Fibroblast of skin of back (primary cell): Measurements from ENCODE around the gene ZNF668. TPM values are rescaled to one million over a fixed set of nuclear protein-coding genes. Genes with fewer than 3 reads are reported as not detected.

Experiments used
- DNase-seq: peaks from one replicate; pipeline ENCODE4 v3.0.0-alpha.2; 2013
- polyA plus RNA-seq, 2 experiments: library from polyadenylated mRNA; unstranded; fragments of 120-200 nt; gene quantifications; one replicate each; pipeline ENCODE4 v1.2.1, GENCODE V29; 2013; ENCODE audit not compliant: insufficient read length in 2 of 2

Gene ZNF668
- 13.7 TPM for polyA plus RNA-seq (2013, experiment 1 of 2; ENCODE audit: insufficient read length)
- polyA plus RNA-seq (2013, experiment 2 of 2; ENCODE audit: insufficient read length) = 13.2 TPM

GRCh38 chr16:31073970-31074813 lies at the start of gene ZNF668, which contains the start of gene ZNF646:
ZNF668 (minus strand) TSS chr16:31074240; CDS start chr16:31064459, 9,781 bp downstream.
ZNF646 (plus strand) TSS chr16:31074422; CDS start chr16:31076325, 1,903 bp downstream.
- DNase-seq = peak; percentile 100

- no peak for DNase-seq
These were observed 46.1 kb upstream of the ZNF668 start for GRCh38 chr16:31120129-31120528.

- DNase-seq = peak; percentile 48
These were observed 44.4 kb upstream of the ZNF668 start for GRCh38 chr16:31118223-31119155.

GRCh38 chr16:31117384-31118222 lies 43.6 kb upstream of the ZNF668 start, which contains the start of gene KAT8:
KAT8 (plus strand) TSS chr16:31117664; CDS start chr16:31117682, 18 bp downstream.
- peak; percentile 98 for DNase-seq

GRCh38 chr16:31114468-31114867 lies 40.4 kb upstream of the ZNF668 start:
- no peak for DNase-seq

GRCh38 chr16:31113121-31114120 lies 39.4 kb upstream of the ZNF668 start:
- DNase-seq = no peak

GRCh38 chr16:31112711-31113110 lies 38.7 kb upstream of the ZNF668 start:
- no peak for DNase-seq

- DNase-seq = no peak
These were observed 37.9 kb upstream of the ZNF668 start for GRCh38 chr16:31111881-31112466.

GRCh38 chr16:31110106-31111034 lies 36.3 kb upstream of the ZNF668 start:
- no peak for DNase-seq

GRCh38 chr16:31109622-31110021 lies 35.6 kb upstream of the ZNF668 start:
- no peak for DNase-seq

GRCh38 chr16:31108794-31109558 lies 34.9 kb upstream of the ZNF668 start:
- no peak for DNase-seq

- peak; percentile 84 for DNase-seq
These were observed 34.2 kb upstream of the ZNF668 start, which contains the start of gene BCKDK for GRCh38 chr16:31108035-31108793. BCKDK (plus strand) TSS chr16:31108386; CDS start chr16:31109224, 838 bp downstream.

GRCh38 chr16:31107465-31107867 lies 33.4 kb upstream of the ZNF668 start:
- DNase-seq = no peak

GRCh38 chr16:31106509-31107464 lies 32.7 kb upstream of the ZNF668 start:
- DNase-seq = no peak

GRCh38 chr16:31105677-31106213 lies 31.7 kb upstream of the ZNF668 start:
- peak; percentile 62 for DNase-seq
